Measurements from ENCODE around the gene EPYC.

DNA sequence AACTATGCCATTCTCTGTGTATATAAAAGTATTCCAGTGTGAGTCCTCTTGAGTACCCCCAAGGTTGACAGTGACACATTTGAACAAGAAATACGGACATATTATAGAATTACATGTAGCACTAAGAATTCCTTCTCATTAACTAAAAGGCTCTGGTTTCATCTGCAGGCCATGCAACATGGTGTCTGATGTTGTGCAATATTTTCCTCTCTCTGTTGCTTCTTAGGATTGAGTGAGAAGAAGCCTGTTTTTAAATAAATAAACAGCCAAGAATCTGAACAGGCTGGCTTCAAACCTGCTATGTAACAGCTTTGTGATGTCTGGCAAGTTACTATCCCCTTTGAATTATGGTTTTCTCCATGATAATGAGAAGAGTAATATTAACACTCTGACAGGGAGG is 27.5 kb downstream of the EPYC start:
- TF ChIP-seq, protein P1, sequence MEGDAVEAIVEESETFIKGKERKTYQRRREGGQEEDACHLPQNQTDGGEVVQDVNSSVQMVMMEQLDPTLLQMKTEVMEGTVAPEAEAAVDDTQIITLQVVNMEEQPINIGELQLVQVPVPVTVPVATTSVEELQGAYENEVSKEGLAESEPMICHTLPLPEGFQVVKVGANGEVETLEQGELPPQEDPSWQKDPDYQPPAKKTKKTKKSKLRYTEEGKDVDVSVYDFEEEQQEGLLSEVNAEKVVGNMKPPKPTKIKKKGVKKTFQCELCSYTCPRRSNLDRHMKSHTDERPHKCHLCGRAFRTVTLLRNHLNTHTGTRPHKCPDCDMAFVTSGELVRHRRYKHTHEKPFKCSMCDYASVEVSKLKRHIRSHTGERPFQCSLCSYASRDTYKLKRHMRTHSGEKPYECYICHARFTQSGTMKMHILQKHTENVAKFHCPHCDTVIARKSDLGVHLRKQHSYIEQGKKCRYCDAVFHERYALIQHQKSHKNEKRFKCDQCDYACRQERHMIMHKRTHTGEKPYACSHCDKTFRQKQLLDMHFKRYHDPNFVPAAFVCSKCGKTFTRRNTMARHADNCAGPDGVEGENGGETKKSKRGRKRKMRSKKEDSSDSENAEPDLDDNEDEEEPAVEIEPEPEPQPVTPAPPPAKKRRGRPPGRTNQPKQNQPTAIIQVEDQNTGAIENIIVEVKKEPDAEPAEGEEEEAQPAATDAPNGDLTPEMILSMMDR (conservative IDR thresholded peaks at IDR 0.05): no peak
- TF ChIP-seq EZH2 (IDR thresholded peaks at IDR 0.05; ENCODE audit: low read depth): no peak
